Activated CD8-positive, alpha-beta memory T cell treated with anti-CD3 and anti-CD28 coated beads, Interleukin-2, amount 50 U/mL, for 48 hours (primary cell): ENCODE data around the gene SLC6A4.
"Not testable (repeated sequence)": the region's sequence is repeated elsewhere in the genome, so short reads cannot be mapped to it uniquely, and the experiment has no call there.

Experiments used
- DNase-seq: peaks from one replicate; pipeline ENCODE4 v3.0.0-alpha.2; 2020

SLC6A4 gene

GRCh38 chr17:30238387-30239088 lies 3.0 kb upstream of the SLC6A4 start:
- peak; percentile 48 for DNase-seq

GRCh38 chr17:30238003-30238344 lies 2.5 kb upstream of the SLC6A4 start:
- DNase-seq, result no peak

- DNase-seq, result peak; percentile 51
Measured at GRCh38 chr17:30237296-30238002, 2.0 kb upstream of the SLC6A4 start.

- DNase-seq, result peak; percentile 64
Measured at GRCh38 chr17:30236766-30237165, 1.3 kb upstream of the SLC6A4 start.

GRCh38 chr17:30236297-30236624 lies 764 bp upstream of the SLC6A4 start:
- DNase-seq, result no peak

- no peak for DNase-seq
Measured at GRCh38 chr17:30234964-30235363, 533 bp downstream of the SLC6A4 start.

- DNase-seq, result no peak
Measured at GRCh38 chr17:30234296-30234695, 1.2 kb downstream of the SLC6A4 start.

GRCh38 chr17:30232824-30233427 lies 2.6 kb downstream of the SLC6A4 start:
- DNase-seq, result no peak

- no peak for DNase-seq
Measured at GRCh38 chr17:30232015-30232823, 3.3 kb downstream of the SLC6A4 start.

- no peak for DNase-seq
Measured at GRCh38 chr17:30230596-30231125, 4.8 kb downstream of the SLC6A4 start.

- not testable (repeated sequence) for DNase-seq
Measured at GRCh38 chr17:30230009-30230408, 5.5 kb downstream of the SLC6A4 start.

GRCh38 chr17:30229012-30229411 lies 6.5 kb downstream of the SLC6A4 start:
- no peak for DNase-seq

GRCh38 chr17:30228011-30228410 lies 7.5 kb downstream of the SLC6A4 start:
- no peak for DNase-seq

- no peak for DNase-seq
Measured at GRCh38 chr17:30226878-30227277, 8.6 kb downstream of the SLC6A4 start.

- no peak for DNase-seq
Measured at GRCh38 chr17:30225919-30226553, 9.5 kb downstream of the SLC6A4 start.

- no peak for DNase-seq
Measured at GRCh38 chr17:30225112-30225511, 10.4 kb downstream of the SLC6A4 start.

GRCh38 chr17:30224419-30224960 lies 11.0 kb downstream of the SLC6A4 start:
- no peak for DNase-seq

GRCh38 chr17:30222721-30223175 lies 12.7 kb downstream of the SLC6A4 start:
- no peak for DNase-seq

- DNase-seq, result no peak
Measured at GRCh38 chr17:30222251-30222650, 13.2 kb downstream of the SLC6A4 start.

- no peak for DNase-seq
Measured at GRCh38 chr17:30221346-30221745, 14.2 kb downstream of the SLC6A4 start.

- no peak for DNase-seq
Measured at GRCh38 chr17:30220414-30220813, 15.1 kb downstream of the SLC6A4 start.

- DNase-seq, result no peak
Measured at GRCh38 chr17:30219833-30220232, 15.7 kb downstream of the SLC6A4 start.
